ENCODE measurements around the gene SPRR3. TPM values are rescaled to one million over a fixed set of nuclear protein-coding genes. Genes with fewer than 3 reads are reported as not detected.

The SPRR3 gene
- not detected for total RNA-seq

- H3K27me3 ChIP-seq, result no peaks in the 10 kb centered on the region
- H3K4me3 ChIP-seq, result no peak within 1 kb of the TSS
- no peaks in the 10 kb centered on the region for H3K36me3 ChIP-seq
- no peak for TF ChIP-seq EP300 (IDR thresholded peaks at IDR 0.05)
- no peak for TF ChIP-seq POLR2A (IDR thresholded peaks at IDR 0.05)
- no peak for TF ChIP-seq CTCF (IDR thresholded peaks at IDR 0.05)
- no peak for DNase-seq (ENCODE audit: low spot score in 2 of 2)
- 49 to 64% methylated on average over 2 of the region's 2 CpGs for WGBS, 2 donors
- no peak within 1 kb of the TSS for H3K27ac ChIP-seq
- H3K4me1 ChIP-seq, result no peaks in the 10 kb centered on the region
- no peaks in the 10 kb centered on the region for H3K9me3 ChIP-seq
These were observed at the start of gene SPRR3 for GRCh38 chr1:153001382-153001781. Gene SPRR3, plus strand, starts transcription at chr1:153001749. Its CDS starts 1,272 bp downstream, at chr1:153003021.

- no peak for TF ChIP-seq EP300 (IDR thresholded peaks at IDR 0.05)
- TF ChIP-seq CTCF (IDR thresholded peaks at IDR 0.05), result no peak
- TF ChIP-seq POLR2A (IDR thresholded peaks at IDR 0.05), result no peak
These were observed 47.8 kb upstream of the SPRR3 start for GRCh38 chr1:152953761-152954160.

GRCh38 chr1:152954436-152954835 is 47.1 kb upstream of the SPRR3 start:
- Histone ChIP-seq H3K27ac (no peak overlapping the region), H3K36me3 (no peaks in the 10 kb centered on the region), H3K4me3 (no peak overlapping the region), H3K27me3 (no peaks in the 10 kb centered on the region), H3K4me1 (no peaks in the 10 kb centered on the region), H3K9me3 (peaks cover 0 to 4% (median 0%) of the 10 kb centered on the region in 4 donors)
- no peak for DNase-seq (ENCODE audit: low spot score in 2 of 2)
- TF ChIP-seq EP300 (IDR thresholded peaks at IDR 0.05) (no peak), CTCF (IDR thresholded peaks at IDR 0.05) (no peak), POLR2A (IDR thresholded peaks at IDR 0.05) (no peak)
- WGBS, 2 donors, result 74 to 82% methylated on average over 6 of the region's 6 CpGs

More at GRCh38 chr1:152953761-152954160, 47.8 kb upstream of the SPRR3 start:
- H3K27me3 ChIP-seq, result no peaks in the 10 kb centered on the region
- H3K9me3 ChIP-seq, result peaks cover 0 to 4% (median 0%) of the 10 kb centered on the region in 4 donors
- DNase-seq (ENCODE audit: low spot score in 2 of 2), result no peak
- no peaks in the 10 kb centered on the region for H3K4me1 ChIP-seq
- no peak overlapping the region for H3K27ac ChIP-seq
- no peaks in the 10 kb centered on the region for H3K36me3 ChIP-seq
- 68 to 79% methylated on average over 7 of the region's 7 CpGs for WGBS, 2 donors
- H3K4me3 ChIP-seq, result no peak overlapping the region

- peaks cover 0 to 4% (median 0%) of the 10 kb centered on the region in 4 donors for H3K9me3 ChIP-seq
- TF ChIP-seq CTCF (IDR thresholded peaks at IDR 0.05) (no peak), POLR2A (IDR thresholded peaks at IDR 0.05) (no peak), EP300 (IDR thresholded peaks at IDR 0.05) (no peak)
- no peak for DNase-seq (ENCODE audit: low spot score in 2 of 2)
- no peak overlapping the region for H3K27ac ChIP-seq
- no peaks in the 10 kb centered on the region for H3K4me1 ChIP-seq
- H3K27me3 ChIP-seq, result no peaks in the 10 kb centered on the region
- H3K4me3 ChIP-seq, result no peak overlapping the region
- no peaks in the 10 kb centered on the region for H3K36me3 ChIP-seq
- WGBS, 2 donors, result 87 to 90% methylated on average over 3 of the region's 3 CpGs
These were observed 44.0 kb upstream of the SPRR3 start for GRCh38 chr1:152957561-152957960.

GRCh38 chr1:152959273-152959672 is 42.3 kb upstream of the SPRR3 start:
- H3K27ac ChIP-seq, result no peak overlapping the region
- H3K4me3 ChIP-seq, result no peak overlapping the region
- H3K9me3 ChIP-seq, result no peaks in the 10 kb centered on the region
- no peak for TF ChIP-seq EP300 (IDR thresholded peaks at IDR 0.05)
- TF ChIP-seq CTCF (IDR thresholded peaks at IDR 0.05), result no peak
- no peak for TF ChIP-seq POLR2A (IDR thresholded peaks at IDR 0.05)
- no peaks in the 10 kb centered on the region for H3K36me3 ChIP-seq
- H3K27me3 ChIP-seq, result no peaks in the 10 kb centered on the region
- 70 to 83% methylated on average over 3 of the region's 3 CpGs for WGBS, 2 donors
- no peak for DNase-seq (ENCODE audit: low spot score in 2 of 2)
- no peaks in the 10 kb centered on the region for H3K4me1 ChIP-seq

Measured in tibial nerve (tissue), 4 donors.